CD4-positive, alpha-beta T cell treated with Interferon gamma for 1 hour (primary cell): ENCODE measurements around the gene SLC5A10.

Source experiments
- DNase-seq: peaks from one replicate; pipeline ENCODE4 v3.0.0-alpha.2; 2020

SLC5A10 gene

GRCh38 chr17:19004421-19005136 is 52.6 kb downstream of the SLC5A10 start, which contains the start of gene FAM83G:
FAM83G (minus strand) TSS chr17:19004764; CDS start chr17:19004041, 723 bp downstream.
- DNase-seq, result peak; percentile 85

- DNase-seq, result no peak
Measured at GRCh38 chr17:19005137-19005773, 53.3 kb downstream of the SLC5A10 start.

- DNase-seq, result no peak
Measured at GRCh38 chr17:19005789-19006430, 53.9 kb downstream of the SLC5A10 start.

GRCh38 chr17:19006698-19007097 is 54.7 kb downstream of the SLC5A10 start:
- DNase-seq, result no peak

GRCh38 chr17:19009970-19010369 is 58.0 kb downstream of the SLC5A10 start:
- no peak for DNase-seq

- no peak for DNase-seq
Measured at GRCh38 chr17:19010729-19011505, 59.0 kb downstream of the SLC5A10 start.

- DNase-seq, result no peak
Measured at GRCh38 chr17:19011581-19011980, 59.6 kb downstream of the SLC5A10 start.

GRCh38 chr17:19012171-19013080 is 60.5 kb downstream of the SLC5A10 start:
- DNase-seq, result no peak

- no peak for DNase-seq
Measured at GRCh38 chr17:19013226-19013625, 61.3 kb downstream of the SLC5A10 start.

- no peak for DNase-seq
Measured at GRCh38 chr17:19013806-19014627, 62.1 kb downstream of the SLC5A10 start.

- DNase-seq, result no peak
Measured at GRCh38 chr17:19014628-19015215, 62.8 kb downstream of the SLC5A10 start.

GRCh38 chr17:19015428-19015827 is 63.5 kb downstream of the SLC5A10 start:
- no peak for DNase-seq

GRCh38 chr17:19016297-19016696 is 64.3 kb downstream of the SLC5A10 start:
- DNase-seq, result no peak

GRCh38 chr17:19016881-19017280 is 64.9 kb downstream of the SLC5A10 start:
- DNase-seq, result no peak

GRCh38 chr17:19017401-19017800 is 65.4 kb downstream of the SLC5A10 start:
- DNase-seq, result no peak

GRCh38 chr17:19017804-19018599 is 66.0 kb downstream of the SLC5A10 start:
- DNase-seq, result no peak

- no peak for DNase-seq
Measured at GRCh38 chr17:19018600-19018950, 66.6 kb downstream of the SLC5A10 start.

GRCh38 chr17:19019041-19019941 is 67.3 kb downstream of the SLC5A10 start:
- DNase-seq, result no peak

GRCh38 chr17:19020016-19020415 is 68.1 kb downstream of the SLC5A10 start:
- DNase-seq, result no peak
